Subcutaneous abdominal adipose tissue (tissue), 5 donors: ENCODE results near the gene MTIF2.
"Not testable (repeated sequence)": the region's sequence is repeated elsewhere in the genome, so short reads cannot be mapped to it uniquely, and the experiment has no call there.

ENCODE experiments used
- H3K27ac ChIP-seq: one replicate; pipeline ENCODE4 v1.7.0; 2013; ENCODE audit warnings: low read depth, mild to moderate bottlenecking, inconsistent platforms, low read length, moderate library complexity
- H3K27me3 ChIP-seq, 5 donors: one replicate each; pipeline ENCODE4 v1.7.0; 2013; ENCODE audit warnings: low read length in 5 of 5, inconsistent platforms in 1 of 5; ENCODE audit not compliant: control insufficient read depth in 5 of 5, insufficient read depth in 4 of 5
- H3K36me3 ChIP-seq, 5 donors: one replicate each; pipeline ENCODE4 v1.7.0; 2013; ENCODE audit warnings: low read length in 5 of 5; ENCODE audit not compliant: control insufficient read depth in 5 of 5, insufficient read depth in 5 of 5
- H3K4me1 ChIP-seq, 5 donors: one replicate each; pipeline ENCODE4 v1.7.0; 2013; ENCODE audit warnings: low read length in 5 of 5, mild to moderate bottlenecking in 3 of 5, moderate library complexity in 1 of 5; ENCODE audit not compliant: control insufficient read depth in 5 of 5, insufficient read depth in 5 of 5
- H3K4me3 ChIP-seq, 5 donors: one replicate each; pipeline ENCODE4 v1.7.0; 2013; ENCODE audit warnings: low read length in 5 of 5, low read depth in 1 of 5
- H3K9ac ChIP-seq, 5 donors: one replicate each; pipeline ENCODE4 v1.7.0; 2013; ENCODE audit warnings: low read length in 5 of 5, mild to moderate bottlenecking in 4 of 5, moderate library complexity in 3 of 5
- H3K9me3 ChIP-seq, 5 donors: one replicate each; pipeline ENCODE4 v1.7.0; 2013; ENCODE audit warnings: low read length in 5 of 5; ENCODE audit not compliant: control insufficient read depth in 5 of 5
- donor health status: healthy.
- donor health status: healthy.
- donor health status: healthy.
- donor health status: healthy.
- donor health status: healthy.

MTIF2 gene

GRCh38 chr2:55231546-55232083 lies 37.4 kb downstream of the MTIF2 start:
- no peaks in the 10 kb centered on the region for H3K27me3 ChIP-seq
- no peaks in the 10 kb centered on the region for H3K9me3 ChIP-seq
- peak overlapping the region; percentile 98 for H3K27ac ChIP-seq
- peak overlapping the region; percentile 84 to 97 (median 91) for H3K4me3 ChIP-seq
- H3K4me1 ChIP-seq: peaks cover 4 to 29% (median 26%) of the 10 kb centered on the region in 5 donors
- H3K9ac ChIP-seq: peak overlapping the region in 4 of 5 donors; percentile 87 to 98 (median 94)
- peaks cover 22 to 29% (median 29%) of the 10 kb centered on the region in 5 donors for H3K36me3 ChIP-seq

GRCh38 chr2:55230551-55230950 lies 38.5 kb downstream of the MTIF2 start:
- peaks cover 4 to 29% (median 26%) of the 10 kb centered on the region in 5 donors for H3K4me1 ChIP-seq
- H3K27ac ChIP-seq: no peak overlapping the region
- H3K4me3 ChIP-seq: no peak overlapping the region
- no peak overlapping the region for H3K9ac ChIP-seq
- no peaks in the 10 kb centered on the region for H3K27me3 ChIP-seq
- H3K9me3 ChIP-seq: no peaks in the 10 kb centered on the region
- H3K36me3 ChIP-seq: peaks cover 12 to 19% (median 18%) of the 10 kb centered on the region in 5 donors

- no peak overlapping the region for H3K4me3 ChIP-seq
- H3K4me1 ChIP-seq: peaks cover 4 to 28% (median 27%) of the 10 kb centered on the region in 5 donors
- no peak overlapping the region for H3K27ac ChIP-seq
- no peaks in the 10 kb centered on the region for H3K27me3 ChIP-seq
- H3K9ac ChIP-seq: no peak overlapping the region
- H3K36me3 ChIP-seq: peaks cover 0 to 5% (median 5%) of the 10 kb centered on the region in 5 donors
- no peaks in the 10 kb centered on the region for H3K9me3 ChIP-seq
These were observed 39.8 kb downstream of the MTIF2 start for GRCh38 chr2:55229221-55229620.

GRCh38 chr2:55228226-55228563 lies 40.8 kb downstream of the MTIF2 start:
- Histone ChIP-seq H3K9me3 (no peaks in the 10 kb centered on the region), H3K9ac (no peak overlapping the region), H3K4me1 (peaks cover 2 to 22% (median 18%) of the 10 kb centered on the region in 5 donors), H3K27me3 (no peaks in the 10 kb centered on the region), H3K4me3 (no peak overlapping the region), H3K36me3 (no peaks in the 10 kb centered on the region), H3K27ac (no peak overlapping the region)

GRCh38 chr2:55227437-55228225 lies 41.4 kb downstream of the MTIF2 start:
- not testable (repeated sequence) for H3K27me3 ChIP-seq, H3K27ac ChIP-seq, H3K9ac ChIP-seq, H3K36me3 ChIP-seq, H3K4me3 ChIP-seq, H3K9me3 ChIP-seq
- H3K4me1 ChIP-seq: peaks cover 2 to 24% (median 19%) of the 10 kb centered on the region in 5 donors

- Histone ChIP-seq H3K27ac (no peak overlapping the region), H3K9ac (no peak overlapping the region), H3K27me3 (no peaks in the 10 kb centered on the region), H3K4me3 (no peak overlapping the region), H3K4me1 (peaks cover 0 to 13% (median 11%) of the 10 kb centered on the region in 5 donors), H3K36me3 (no peaks in the 10 kb centered on the region), H3K9me3 (no peaks in the 10 kb centered on the region)
These were observed 43.5 kb downstream of the MTIF2 start for GRCh38 chr2:55225481-55226020.

GRCh38 chr2:55224761-55225261 lies 44.2 kb downstream of the MTIF2 start:
- Histone ChIP-seq H3K27me3 (no peaks in the 10 kb centered on the region), H3K4me1 (peaks cover 0 to 13% (median 11%) of the 10 kb centered on the region in 5 donors), H3K36me3 (no peaks in the 10 kb centered on the region), H3K27ac (no peak overlapping the region), H3K4me3 (no peak overlapping the region), H3K9ac (no peak overlapping the region), H3K9me3 (no peaks in the 10 kb centered on the region)

GRCh38 chr2:55223958-55224760 lies 44.9 kb downstream of the MTIF2 start:
- Histone ChIP-seq H3K4me3 (peak overlapping the region; percentile 22 to 81 (median 69)), H3K4me1 (peaks cover 0 to 13% (median 11%) of the 10 kb centered on the region in 5 donors), H3K27ac (peak overlapping the region; percentile 78)

GRCh38 chr2:55213822-55214221 lies 55.2 kb downstream of the MTIF2 start:
- H3K27ac ChIP-seq: no peak overlapping the region
- H3K4me3 ChIP-seq: no peak overlapping the region
- H3K36me3 ChIP-seq: no peaks in the 10 kb centered on the region
- no peak overlapping the region for H3K9ac ChIP-seq
- no peaks in the 10 kb centered on the region for H3K9me3 ChIP-seq
- no peaks in the 10 kb centered on the region for H3K27me3 ChIP-seq
- H3K4me1 ChIP-seq: no peaks in the 10 kb centered on the region

More at GRCh38 chr2:55223958-55224760, 44.9 kb downstream of the MTIF2 start:
- Histone ChIP-seq H3K9me3 (no peaks in the 10 kb centered on the region), H3K27me3 (no peaks in the 10 kb centered on the region), H3K36me3 (no peaks in the 10 kb centered on the region), H3K9ac (no peak overlapping the region)
